GM12873 (cell line): ENCODE measurements around the gene NPHP4.

ENCODE experiments used
- CTCF ChIP-seq: IDR thresholded peaks from 2 replicates; pipeline ENCODE4 v1.5.1; 2012; ENCODE audit warnings: low read depth, mild to moderate bottlenecking, moderate library complexity, low read length, control low read depth; ENCODE audit not compliant: insufficient read depth; ENCODE audit errors: missing control alignments

The NPHP4 gene

DNA sequence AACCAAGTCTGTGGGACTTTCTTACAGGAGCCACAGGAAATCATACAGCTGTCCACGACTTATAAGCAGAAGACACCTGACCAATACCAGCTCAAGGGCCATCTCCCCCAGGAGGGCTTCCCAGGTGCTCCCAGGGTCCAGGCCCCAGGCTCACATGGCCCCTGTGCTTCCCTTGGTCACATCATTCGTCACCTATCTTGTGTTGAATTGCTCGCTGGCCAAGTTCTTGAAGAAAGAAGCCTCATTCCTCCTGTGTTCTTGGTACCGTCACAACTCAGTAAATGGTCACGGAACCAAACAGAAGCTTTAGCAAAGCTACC, 3.0 kb downstream of the NPHP4 start:
- no peak for TF ChIP-seq CTCF

- no peak for TF ChIP-seq CTCF
These were observed 3.5 kb downstream of the NPHP4 start for GRCh38 chr1:5988596-5989285.

- TF ChIP-seq CTCF, result no peak
These were observed 6.2 kb downstream of the NPHP4 start for GRCh38 chr1:5986018-5986417.

DNA sequence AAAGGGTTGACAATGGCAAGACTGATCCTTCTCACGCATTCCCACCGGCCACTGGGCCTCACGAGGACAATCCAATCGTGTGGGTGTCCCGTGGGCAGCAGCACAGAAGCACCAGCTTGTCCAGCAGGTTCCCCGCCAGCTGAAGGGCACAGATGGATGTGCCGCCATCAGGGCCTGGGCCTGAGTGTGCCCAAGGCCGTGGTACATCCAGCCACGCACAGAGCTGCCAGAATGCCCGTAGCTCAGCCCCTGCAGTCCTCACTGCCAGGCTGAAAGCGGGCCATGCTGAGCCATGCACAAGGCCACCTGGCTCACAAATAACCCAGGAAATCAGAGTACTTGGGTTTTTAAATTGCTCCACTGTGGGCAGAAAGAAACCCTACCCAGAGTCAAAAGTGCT, 7.0 kb downstream of the NPHP4 start:
- no peak for TF ChIP-seq CTCF

DNA sequence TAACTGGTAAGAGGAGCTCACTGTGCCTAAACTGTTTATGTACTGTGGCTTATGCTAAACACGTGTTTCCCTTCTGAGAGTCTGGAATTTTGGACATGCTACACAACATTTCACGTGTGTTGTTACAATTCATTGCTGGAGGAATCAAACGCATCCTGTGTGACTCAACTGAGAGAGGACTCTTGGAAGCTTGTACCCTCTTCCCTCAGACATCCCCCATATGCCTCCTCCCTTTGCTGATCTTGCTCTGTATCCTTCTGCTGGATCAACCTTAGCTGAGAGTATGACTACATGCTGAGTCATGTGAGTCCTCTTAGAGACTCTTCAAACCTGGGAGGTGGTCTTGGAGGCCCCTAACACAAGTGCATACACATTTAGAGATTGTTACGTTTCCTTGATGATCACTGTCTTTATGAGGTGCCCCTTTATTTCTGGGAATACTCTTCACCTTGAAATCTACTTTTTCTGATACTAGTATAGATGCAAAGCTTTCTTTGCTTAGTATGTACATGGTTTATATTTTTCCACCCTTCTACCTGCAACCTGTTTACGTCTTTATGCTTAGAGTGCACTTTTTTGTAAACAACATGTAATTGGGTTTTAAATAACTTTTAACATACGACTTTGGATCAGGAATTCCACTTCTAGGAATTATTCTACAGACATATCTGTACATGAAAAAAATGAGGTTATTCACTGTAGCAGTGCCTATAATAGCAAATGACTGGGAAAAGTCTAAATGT, 8.7 kb downstream of the NPHP4 start:
- no peak for TF ChIP-seq CTCF

- TF ChIP-seq CTCF, result no peak
These were observed 9.4 kb downstream of the NPHP4 start for GRCh38 chr1:5982868-5983267.

DNA sequence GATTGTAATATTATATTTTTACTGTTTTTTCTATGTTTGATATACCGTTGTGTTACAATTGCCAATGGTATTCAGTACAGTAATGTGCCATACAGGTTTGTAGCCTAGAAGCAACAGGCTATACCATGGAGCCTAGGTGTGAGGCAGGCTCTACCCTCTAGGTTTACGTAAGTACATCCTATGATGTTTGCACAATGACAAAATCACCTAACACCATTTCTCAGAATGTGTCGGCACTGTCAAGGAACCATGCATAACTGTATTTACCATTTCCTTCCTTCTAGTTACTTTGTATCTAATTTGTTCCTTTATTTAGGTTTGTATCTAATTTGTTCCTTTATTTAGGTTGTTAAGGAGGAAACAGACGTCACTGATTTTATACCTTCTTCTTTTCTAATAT, 9.9 kb downstream of the NPHP4 start:
- no peak for TF ChIP-seq CTCF
